Thymus (tissue), 14 donors: ENCODE results near the gene NOP58. TPM values are rescaled to one million over a fixed set of nuclear protein-coding genes. Genes with fewer than 3 reads are reported as not detected.
A peak's percentile ranks its signal among the peaks of the same experiment; 100 is the strongest.
"Not testable (repeated sequence)": the region's sequence is repeated elsewhere in the genome, so short reads cannot be mapped to it uniquely, and the experiment has no call there.

Experiments used
- DNase-seq, 9 donors: peaks; one replicate each; pipeline ENCODE4 v3.0.0-alpha.2; 2013; ENCODE audit warnings: low spot score in 9 of 9, low read depth in 6 of 9, missing footprints in 1 of 9
- H3K27ac ChIP-seq, 2 donors: one replicate each; pipeline ENCODE4 v1.5.1; 2013; ENCODE audit warnings: control low read depth in 1 of 2, low read depth in 1 of 2, low read length in 1 of 2, mild to moderate bottlenecking in 1 of 2, moderate library complexity in 1 of 2
- H3K27me3 ChIP-seq, 2 donors: one replicate each; pipeline ENCODE4 v1.5.1; 2013; ENCODE audit warnings: low read length in 1 of 2; ENCODE audit not compliant: control insufficient read depth in 2 of 2, insufficient read depth in 1 of 2
- H3K36me3 ChIP-seq, 2 donors: one replicate each; pipeline ENCODE4 v1.5.1; 2013; ENCODE audit warnings: low read length in 1 of 2, mild to moderate bottlenecking in 1 of 2, moderate library complexity in 1 of 2; ENCODE audit not compliant: control insufficient read depth in 2 of 2, insufficient read depth in 2 of 2
- H3K4me1 ChIP-seq, 2 donors: one replicate each; pipeline ENCODE4 v1.5.1; 2013; ENCODE audit warnings: low read length in 2 of 2; ENCODE audit not compliant: control insufficient read depth in 2 of 2, insufficient read depth in 2 of 2
- H3K4me3 ChIP-seq, 2 donors: one replicate each; pipeline ENCODE4 v1.5.1; 2013; ENCODE audit warnings: low read length in 2 of 2, control low read depth in 1 of 2, mild to moderate bottlenecking in 1 of 2
- H3K9me3 ChIP-seq, 2 donors: one replicate each; pipeline ENCODE4 v1.5.1; 2013; ENCODE audit warnings: low read length in 1 of 2, mild to moderate bottlenecking in 1 of 2; ENCODE audit not compliant: control insufficient read depth in 2 of 2, insufficient read depth in 1 of 2
- WGBS: extraction: QIAGEN DNeasy Blood & Tissue Kit; methylation state at CpG from one replicate; pipeline ENCODE4 v1.1.7; 2013; 5-methylcytosine and 5-hydroxymethylcytosine counted together
- long read RNA-seq, 10 donors: transcript quantifications; one replicate each; lab custom pipeline, GENCODE V29; 2026
- polyA plus RNA-seq: library from polyadenylated mRNA; stranded (reverse); fragments of 200-250 nt; gene quantifications from one replicate; pipeline ENCODE4 v1.2.3, GENCODE V29; 2013
- total RNA-seq: library from RNA; stranded (reverse); fragments of 120-200 nt; gene quantifications from one replicate; pipeline ENCODE4 v1.2.4, GENCODE V29; 2013
- donor health status: healthy.

The NOP58 gene, protein sequence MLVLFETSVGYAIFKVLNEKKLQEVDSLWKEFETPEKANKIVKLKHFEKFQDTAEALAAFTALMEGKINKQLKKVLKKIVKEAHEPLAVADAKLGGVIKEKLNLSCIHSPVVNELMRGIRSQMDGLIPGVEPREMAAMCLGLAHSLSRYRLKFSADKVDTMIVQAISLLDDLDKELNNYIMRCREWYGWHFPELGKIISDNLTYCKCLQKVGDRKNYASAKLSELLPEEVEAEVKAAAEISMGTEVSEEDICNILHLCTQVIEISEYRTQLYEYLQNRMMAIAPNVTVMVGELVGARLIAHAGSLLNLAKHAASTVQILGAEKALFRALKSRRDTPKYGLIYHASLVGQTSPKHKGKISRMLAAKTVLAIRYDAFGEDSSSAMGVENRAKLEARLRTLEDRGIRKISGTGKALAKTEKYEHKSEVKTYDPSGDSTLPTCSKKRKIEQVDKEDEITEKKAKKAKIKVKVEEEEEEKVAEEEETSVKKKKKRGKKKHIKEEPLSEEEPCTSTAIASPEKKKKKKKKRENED
- total RNA-seq (94.9 TPM), polyA plus RNA-seq (114 TPM)
- long read RNA-seq, donor 1, partial matches to known transcripts, result 0 of 5 reads
- long read RNA-seq, donor 1, other reads (novel, unspliced or antisense), result 0 of 5 reads
- long read RNA-seq, donor 2, transcript NOP58-201 (15 exons, 2,046 nt), result major isoform, 29 of 180 reads
- long read RNA-seq, donor 2, transcript NOP58-206 (4 exons, 599 nt), result minor isoform, 24 of 180 reads
- long read RNA-seq, donor 2, partial matches to known transcripts, result 121 of 180 reads
- long read RNA-seq, donor 2, other reads (novel, unspliced or antisense), result 0 of 180 reads
- long read RNA-seq, donor 3, transcript NOP58-201 (15 exons, 2,046 nt), result minor isoform, 8 of 170 reads
- long read RNA-seq, donor 3, transcript NOP58-206 (4 exons, 599 nt), result major isoform, 13 of 170 reads
- long read RNA-seq, donor 3, partial matches to known transcripts, result 144 of 170 reads
- long read RNA-seq, donor 3, other reads (novel, unspliced or antisense), result 0 of 170 reads
- long read RNA-seq, donor 4, transcript NOP58-206 (4 exons, 599 nt), result major isoform, 10 of 41 reads
- long read RNA-seq, donor 4, partial matches to known transcripts, result 26 of 41 reads
- long read RNA-seq, donor 4, other reads (novel, unspliced or antisense), result 0 of 41 reads
- long read RNA-seq, donor 5, transcript NOP58-210 (2 exons, 793 nt), result minor isoform, 11 of 173 reads
- long read RNA-seq, donor 5, transcript NOP58-201 (15 exons, 2,046 nt), result minor isoform, 10 of 173 reads
- long read RNA-seq, donor 5, transcript NOP58-206 (4 exons, 599 nt), result major isoform, 20 of 173 reads
- long read RNA-seq, donor 5, partial matches to known transcripts, result 131 of 173 reads
- long read RNA-seq, donor 5, other reads (novel, unspliced or antisense), result 0 of 173 reads
- long read RNA-seq, donor 6, transcript NOP58-201 (15 exons, 2,046 nt), result minor isoform, 6 of 53 reads
- long read RNA-seq, donor 6, transcript NOP58-206 (4 exons, 599 nt), result major isoform, 12 of 53 reads
- long read RNA-seq, donor 6, partial matches to known transcripts, result 33 of 53 reads
- long read RNA-seq, donor 6, other reads (novel, unspliced or antisense), result 0 of 53 reads
- long read RNA-seq, donor 7, transcript NOP58-206 (4 exons, 599 nt), result minor isoform, 5 of 89 reads
- long read RNA-seq, donor 7, transcript NOP58-201 (15 exons, 2,046 nt), result major isoform, 8 of 89 reads
- long read RNA-seq, donor 7, partial matches to known transcripts, result 75 of 89 reads
- long read RNA-seq, donor 7, other reads (novel, unspliced or antisense), result 0 of 89 reads
- long read RNA-seq, donor 8, partial matches to known transcripts, result 18 of 23 reads
- long read RNA-seq, donor 8, other reads (novel, unspliced or antisense), result 0 of 23 reads
- long read RNA-seq, donor 9, transcript NOP58-206 (4 exons, 599 nt), result major isoform, 7 of 42 reads
- long read RNA-seq, donor 9, partial matches to known transcripts, result 29 of 42 reads
- long read RNA-seq, donor 9, other reads (novel, unspliced or antisense), result 0 of 42 reads
- long read RNA-seq, donor 10, partial matches to known transcripts, result 31 of 40 reads
- long read RNA-seq, donor 10, other reads (novel, unspliced or antisense), result 0 of 40 reads

- peaks cover 8 to 18% of the 10 kb centered on the region in 2 donors for H3K4me1 ChIP-seq
- H3K27ac ChIP-seq, result peak within 1 kb of the TSS; percentile 96 to 100
These were observed at the start of gene NOP58 for GRCh38 chr2:202265467-202266277. NOP58 (plus strand) TSS chr2:202265763; CDS start chr2:202265942, 179 bp downstream.

GRCh38 chr2:202221873-202222272 lies 43.7 kb upstream of the NOP58 start:
- WGBS, result 95% methylated on average over 1 of the region's 1 CpG
- Histone ChIP-seq H3K36me3 (peaks cover 5 to 30% of the 10 kb centered on the region in 2 donors), H3K4me3 (no peak overlapping the region), H3K4me1 (no peaks in the 10 kb centered on the region), H3K27me3 (no peaks in the 10 kb centered on the region), H3K27ac (no peak overlapping the region), H3K9me3 (no peaks in the 10 kb centered on the region)
- no peak for DNase-seq

More at GRCh38 chr2:202265467-202266277, at the start of gene NOP58:
- no peaks in the 10 kb centered on the region for H3K36me3 ChIP-seq
- H3K9me3 ChIP-seq, result no peaks in the 10 kb centered on the region
- under 1% methylated on average over 54 of the region's 54 CpGs for WGBS
- H3K4me3 ChIP-seq, result peak within 1 kb of the TSS; percentile 96 to 97
- DNase-seq, result peak; percentile 88 to 98 (median 93)
- H3K27me3 ChIP-seq, result no peaks in the 10 kb centered on the region

DNA sequence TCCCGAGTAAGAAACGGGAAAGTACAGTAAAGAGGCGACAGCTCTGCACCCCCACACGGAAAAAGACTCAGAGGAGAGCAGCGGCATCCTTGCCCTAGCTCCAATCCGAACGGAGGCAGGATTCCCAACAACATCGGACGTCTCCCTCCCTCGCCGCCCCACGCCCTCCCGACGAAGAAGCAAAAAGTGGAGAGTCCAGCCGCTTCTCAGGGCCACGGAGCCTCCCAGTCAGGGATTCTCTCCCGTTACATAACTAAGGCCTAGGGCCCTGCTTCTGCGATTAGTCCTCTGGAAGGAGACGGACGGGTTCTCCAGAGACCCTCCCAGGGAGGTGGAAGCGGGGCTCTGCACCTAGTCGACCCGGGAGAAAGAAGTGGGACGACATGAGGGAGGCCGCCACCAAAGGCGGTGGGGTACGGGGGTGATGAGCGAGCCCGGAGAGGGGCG lies 27.8 kb upstream of the NOP58 start:
- Histone ChIP-seq H3K4me1 (peaks cover 4 to 5% of the 10 kb centered on the region in 2 donors), H3K27me3 (no peaks in the 10 kb centered on the region)
- peak in 7 of 9 donors; percentile 3 to 54 (median 21) for DNase-seq

GRCh38 chr2:202238234-202239197 lies 27.0 kb upstream of the NOP58 start, which contains the start of gene SUMO1:
SUMO1 (minus strand) TSS chr2:202238597; CDS start chr2:202238451, 146 bp downstream.
- Histone ChIP-seq H3K4me1 (peaks cover 4 to 5% of the 10 kb centered on the region in 2 donors), H3K27ac (peak within 1 kb of the TSS; percentile 87 to 90), H3K9me3 (no peaks in the 10 kb centered on the region), H3K4me3 (peak within 1 kb of the TSS; percentile 82 to 96), H3K27me3 (no peaks in the 10 kb centered on the region), H3K36me3 (no peaks in the 10 kb centered on the region)
- DNase-seq, result peak; percentile 81 to 98 (median 93)
- WGBS, result 5% methylated on average over 53 of the region's 54 CpGs

More for the DNA sequence above, 27.8 kb upstream of the NOP58 start:
- Histone ChIP-seq H3K36me3 (no peaks in the 10 kb centered on the region), H3K27ac (peak overlapping the region; percentile 87 to 90), H3K4me3 (peak overlapping the region; percentile 82 to 96), H3K9me3 (no peaks in the 10 kb centered on the region)
- under 1% methylated on average over 30 of the region's 30 CpGs for WGBS

DNA sequence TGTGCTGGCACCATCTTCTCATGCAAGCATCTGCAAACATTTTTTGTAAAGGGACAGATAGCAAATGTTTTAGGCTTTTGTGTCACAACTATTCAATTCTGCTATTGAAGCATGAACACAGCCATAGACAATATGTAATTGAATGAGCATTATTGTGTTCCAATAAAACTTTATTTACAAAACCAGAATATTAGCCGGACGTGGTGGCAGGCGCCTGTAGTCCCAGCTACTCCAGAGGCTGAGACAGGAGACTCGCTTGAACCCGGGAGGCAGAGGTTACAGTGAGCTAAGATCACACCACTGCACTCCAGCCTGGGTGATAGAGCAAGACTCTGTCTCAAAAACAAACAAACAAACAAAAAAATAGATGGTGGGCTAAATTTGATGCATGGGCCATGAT lies 17.9 kb upstream of the NOP58 start:
- not testable (repeated sequence) for H3K4me3 ChIP-seq, H3K27me3 ChIP-seq, H3K36me3 ChIP-seq, H3K4me1 ChIP-seq, DNase-seq, H3K27ac ChIP-seq, H3K9me3 ChIP-seq
- 97% methylated on average over 5 of the region's 5 CpGs for WGBS

GRCh38 chr2:202249521-202250253 lies 15.9 kb upstream of the NOP58 start:
- DNase-seq, result no peak
- no peak overlapping the region for H3K4me3 ChIP-seq
- H3K36me3 ChIP-seq, result no peaks in the 10 kb centered on the region
- H3K27me3 ChIP-seq, result no peaks in the 10 kb centered on the region
- no peaks in the 10 kb centered on the region for H3K4me1 ChIP-seq
- no peak overlapping the region for H3K27ac ChIP-seq
- WGBS, result 91% methylated on average over 10 of the region's 10 CpGs
- H3K9me3 ChIP-seq, result no peaks in the 10 kb centered on the region
